ENCODE measurements around the gene C5orf63. TPM values are rescaled to one million over a fixed set of nuclear protein-coding genes. Genes with fewer than 3 reads are reported as not detected.
A peak's percentile ranks its signal among the peaks of the same experiment; 100 is the strongest.
"Not testable (repeated sequence)": the region's sequence is repeated elsewhere in the genome, so short reads cannot be mapped to it uniquely, and the experiment has no call there.

The C5orf63 gene
- total and polyA plus RNA-seq, 9 donors, result 5.0 to 9.3 (median 6.8) TPM

- Histone ChIP-seq H3K27me3 (ENCODE audit: control insufficient read depth, insufficient read depth, low read length) (no peaks in the 10 kb centered on the region), H3K4me1 (ENCODE audit: control insufficient read depth, insufficient read depth, low read length) (peaks cover 2% of the 10 kb centered on the region), H3K9me3 (replicated peaks; ENCODE audit: control insufficient read depth, low read depth, low read length) (no peaks in the 10 kb centered on the region), H3K4me3 (ENCODE audit: low read length) (no peak overlapping the region), H3K36me3 (ENCODE audit: control insufficient read depth, insufficient read depth, low read length) (no peaks in the 10 kb centered on the region), H3K27ac (ENCODE audit: low read length) (no peak overlapping the region)
- no peak for DNase-seq
- 66% methylated on average over 2 of the region's 2 CpGs for WGBS (ENCODE audit: insufficient coverage)
These were observed 61.2 kb downstream of the C5orf63 start for GRCh38 chr5:127011961-127012644.

GRCh38 chr5:127011153-127011552 lies 62.1 kb downstream of the C5orf63 start:
- Histone ChIP-seq H3K4me3 (ENCODE audit: low read length) (no peak overlapping the region), H3K36me3 (ENCODE audit: control insufficient read depth, insufficient read depth, low read length) (no peaks in the 10 kb centered on the region), H3K9me3 (replicated peaks; ENCODE audit: control insufficient read depth, low read depth, low read length) (no peaks in the 10 kb centered on the region), H3K27me3 (ENCODE audit: control insufficient read depth, insufficient read depth, low read length) (no peaks in the 10 kb centered on the region), H3K4me1 (ENCODE audit: control insufficient read depth, insufficient read depth, low read length) (peaks cover 2% of the 10 kb centered on the region), H3K27ac (ENCODE audit: low read length) (no peak overlapping the region)
- peak; percentile 92 for DNase-seq
- WGBS (ENCODE audit: insufficient coverage), result no CpG with 5 or more reads among the region's 4 CpGs

GRCh38 chr5:127010362-127010761 lies 62.9 kb downstream of the C5orf63 start:
- no peak overlapping the region for H3K4me3 ChIP-seq (ENCODE audit: low read length)
- H3K36me3 ChIP-seq (ENCODE audit: control insufficient read depth, insufficient read depth, low read length), result no peaks in the 10 kb centered on the region
- no peaks in the 10 kb centered on the region for H3K27me3 ChIP-seq (ENCODE audit: control insufficient read depth, insufficient read depth, low read length)
- no peak overlapping the region for H3K27ac ChIP-seq (ENCODE audit: low read length)
- no peaks in the 10 kb centered on the region for H3K9me3 ChIP-seq (replicated peaks; ENCODE audit: control insufficient read depth, low read depth, low read length)
- DNase-seq, result no peak
- WGBS (ENCODE audit: insufficient coverage), result 100% methylated on average over 1 of the region's 2 CpGs
- peaks cover 2% of the 10 kb centered on the region for H3K4me1 ChIP-seq (ENCODE audit: control insufficient read depth, insufficient read depth, low read length)

- DNase-seq, result no peak
- Histone ChIP-seq H3K27ac (ENCODE audit: low read length) (no peak overlapping the region), H3K4me3 (ENCODE audit: low read length) (no peak overlapping the region), H3K9me3 (replicated peaks; ENCODE audit: control insufficient read depth, low read depth, low read length) (no peaks in the 10 kb centered on the region), H3K36me3 (ENCODE audit: control insufficient read depth, insufficient read depth, low read length) (no peaks in the 10 kb centered on the region), H3K4me1 (ENCODE audit: control insufficient read depth, insufficient read depth, low read length) (peaks cover 4% of the 10 kb centered on the region), H3K27me3 (ENCODE audit: control insufficient read depth, insufficient read depth, low read length) (no peaks in the 10 kb centered on the region)
- no CpG with 5 or more reads among the region's 1 CpG for WGBS (ENCODE audit: insufficient coverage)
These were observed 63.5 kb downstream of the C5orf63 start for GRCh38 chr5:127009784-127010183.

- no peaks in the 10 kb centered on the region for H3K36me3 ChIP-seq (ENCODE audit: control insufficient read depth, insufficient read depth, low read length)
- peak overlapping the region; percentile 8 for H3K27ac ChIP-seq (ENCODE audit: low read length)
- no peaks in the 10 kb centered on the region for H3K9me3 ChIP-seq (replicated peaks; ENCODE audit: control insufficient read depth, low read depth, low read length)
- WGBS (ENCODE audit: insufficient coverage), result no CpG with 5 or more reads among the region's 6 CpGs
- peak; percentile 59 for DNase-seq
- peaks cover 12% of the 10 kb centered on the region for H3K4me1 ChIP-seq (ENCODE audit: control insufficient read depth, insufficient read depth, low read length)
- H3K4me3 ChIP-seq (ENCODE audit: low read length), result no peak overlapping the region
- no peaks in the 10 kb centered on the region for H3K27me3 ChIP-seq (ENCODE audit: control insufficient read depth, insufficient read depth, low read length)
These were observed 64.9 kb downstream of the C5orf63 start for GRCh38 chr5:127008300-127008975.

GRCh38 chr5:127007522-127007921 lies 65.8 kb downstream of the C5orf63 start:
- H3K4me1 ChIP-seq (ENCODE audit: control insufficient read depth, insufficient read depth, low read length), result peaks cover 18% of the 10 kb centered on the region
- no CpG with 5 or more reads among the region's 1 CpG for WGBS (ENCODE audit: insufficient coverage)
- no peak overlapping the region for H3K27ac ChIP-seq (ENCODE audit: low read length)
- no peaks in the 10 kb centered on the region for H3K36me3 ChIP-seq (ENCODE audit: control insufficient read depth, insufficient read depth, low read length)
- H3K27me3 ChIP-seq (ENCODE audit: control insufficient read depth, insufficient read depth, low read length), result no peaks in the 10 kb centered on the region
- H3K9me3 ChIP-seq (replicated peaks; ENCODE audit: control insufficient read depth, low read depth, low read length), result no peaks in the 10 kb centered on the region
- H3K4me3 ChIP-seq (ENCODE audit: low read length), result no peak overlapping the region
- DNase-seq, result no peak

- WGBS (ENCODE audit: insufficient coverage), result no CpG with 5 or more reads among the region's 5 CpGs
- Histone ChIP-seq H3K9me3 (replicated peaks; ENCODE audit: control insufficient read depth, low read depth, low read length) (no peaks in the 10 kb centered on the region), H3K36me3 (ENCODE audit: control insufficient read depth, insufficient read depth, low read length) (no peaks in the 10 kb centered on the region), H3K4me1 (ENCODE audit: control insufficient read depth, insufficient read depth, low read length) (peaks cover 21% of the 10 kb centered on the region), H3K4me3 (ENCODE audit: low read length) (no peak overlapping the region), H3K27ac (ENCODE audit: low read length) (peak overlapping the region; percentile 15), H3K27me3 (ENCODE audit: control insufficient read depth, insufficient read depth, low read length) (no peaks in the 10 kb centered on the region)
- DNase-seq, result peak; percentile 83
These were observed 66.6 kb downstream of the C5orf63 start for GRCh38 chr5:127006744-127007143.

- H3K36me3 ChIP-seq (ENCODE audit: control insufficient read depth, insufficient read depth, low read length); DNase-seq; H3K9me3 ChIP-seq (replicated peaks; ENCODE audit: control insufficient read depth, low read depth, low read length); H3K27ac ChIP-seq (ENCODE audit: low read length); H3K4me3 ChIP-seq (ENCODE audit: low read length); H3K27me3 ChIP-seq (ENCODE audit: control insufficient read depth, insufficient read depth, low read length): not testable (repeated sequence)
- 40% methylated on average over 1 of the region's 3 CpGs for WGBS (ENCODE audit: insufficient coverage)
- H3K4me1 ChIP-seq (ENCODE audit: control insufficient read depth, insufficient read depth, low read length), result peaks cover 22% of the 10 kb centered on the region
These were observed 68.0 kb downstream of the C5orf63 start for GRCh38 chr5:127005282-127005681.

- WGBS (ENCODE audit: insufficient coverage), result no CpG with 5 or more reads among the region's 3 CpGs
- no peak for DNase-seq
- no peaks in the 10 kb centered on the region for H3K9me3 ChIP-seq (replicated peaks; ENCODE audit: control insufficient read depth, low read depth, low read length)
- no peaks in the 10 kb centered on the region for H3K27me3 ChIP-seq (ENCODE audit: control insufficient read depth, insufficient read depth, low read length)
- no peaks in the 10 kb centered on the region for H3K36me3 ChIP-seq (ENCODE audit: control insufficient read depth, insufficient read depth, low read length)
- peaks cover 21% of the 10 kb centered on the region for H3K4me1 ChIP-seq (ENCODE audit: control insufficient read depth, insufficient read depth, low read length)
- no peak overlapping the region for H3K27ac ChIP-seq (ENCODE audit: low read length)
- no peak overlapping the region for H3K4me3 ChIP-seq (ENCODE audit: low read length)
These were observed 68.6 kb downstream of the C5orf63 start for GRCh38 chr5:127004721-127005120.

GRCh38 chr5:127003798-127004495 lies 69.4 kb downstream of the C5orf63 start:
- Histone ChIP-seq H3K27me3 (ENCODE audit: control insufficient read depth, insufficient read depth, low read length) (no peaks in the 10 kb centered on the region), H3K4me1 (ENCODE audit: control insufficient read depth, insufficient read depth, low read length) (peaks cover 27% of the 10 kb centered on the region), H3K4me3 (ENCODE audit: low read length) (no peak overlapping the region), H3K36me3 (ENCODE audit: control insufficient read depth, insufficient read depth, low read length) (no peaks in the 10 kb centered on the region), H3K27ac (ENCODE audit: low read length) (no peak overlapping the region), H3K9me3 (replicated peaks; ENCODE audit: control insufficient read depth, low read depth, low read length) (no peaks in the 10 kb centered on the region)
- DNase-seq, result no peak
- no CpG with 5 or more reads among the region's 7 CpGs for WGBS (ENCODE audit: insufficient coverage)

All from muscle of leg (tissue), 11 donors.